ENCODE measurements around the gene FAM81A.
"Not testable (repeated sequence)": the region's sequence is repeated elsewhere in the genome, so short reads cannot be mapped to it uniquely, and the experiment has no call there.

Gene FAM81A

GRCh38 chr15:59420986-59421618 lies 16.9 kb upstream of the FAM81A start:
- no peak overlapping the region for H3K27ac ChIP-seq (replicated peaks)
- TF ChIP-seq POLR2AphosphoS5 (IDR thresholded peaks at IDR 0.05; ENCODE audit: low read depth) (no peak), REST (IDR thresholded peaks at IDR 0.05; ENCODE audit: insufficient replicate concordance, low read depth) (peak; percentile 91)
- H3K4me3 ChIP-seq (replicated peaks; ENCODE audit: insufficient read depth, low read length): no peak overlapping the region
- DNase-seq (ENCODE audit: low read depth in 1 of 2, low spot score in 1 of 2): no peak
- H3K27me3 ChIP-seq (ENCODE audit: insufficient read depth, poor library complexity, severe bottlenecking): peaks cover 4% of the 10 kb centered on the region

- TF ChIP-seq POLR2AphosphoS5 (IDR thresholded peaks at IDR 0.05; ENCODE audit: low read depth) (no peak), REST (IDR thresholded peaks at IDR 0.05; ENCODE audit: insufficient replicate concordance, low read depth) (no peak), SPI1 (IDR thresholded peaks at IDR 0.05; ENCODE audit: borderline replicate concordance, low read depth) (no peak), CTCF (IDR thresholded peaks at IDR 0.05; ENCODE audit: insufficient read depth, low read length) (no peak), GABPA (IDR thresholded peaks at IDR 0.05; ENCODE audit: low read depth) (no peak)
- Histone ChIP-seq H3K4me3 (replicated peaks; ENCODE audit: insufficient read depth, low read length) (no peak overlapping the region), H3K27ac (replicated peaks) (no peak overlapping the region), H3K27me3 (ENCODE audit: insufficient read depth, poor library complexity, severe bottlenecking) (peaks cover 2% of the 10 kb centered on the region)
- no peak for DNase-seq (ENCODE audit: low read depth in 1 of 2, low spot score in 1 of 2)
Measured at GRCh38 chr15:59424616-59425015, 13.4 kb upstream of the FAM81A start.

GRCh38 chr15:59428898-59429297 lies 9.1 kb upstream of the FAM81A start:
- not testable (repeated sequence) for DNase-seq (ENCODE audit: low read depth in 1 of 2, low spot score in 1 of 2); H3K27me3 ChIP-seq (ENCODE audit: insufficient read depth, poor library complexity, severe bottlenecking); H3K4me3 ChIP-seq (replicated peaks; ENCODE audit: insufficient read depth, low read length); H3K27ac ChIP-seq (replicated peaks)

- Histone ChIP-seq H3K27me3 (ENCODE audit: insufficient read depth, poor library complexity, severe bottlenecking) (peaks cover 16% of the 10 kb centered on the region), H3K27ac (replicated peaks) (no peak overlapping the region), H3K4me3 (replicated peaks; ENCODE audit: insufficient read depth, low read length) (no peak overlapping the region)
- TF ChIP-seq CTCF (IDR thresholded peaks at IDR 0.05; ENCODE audit: insufficient read depth, low read length) (no peak), GABPA (IDR thresholded peaks at IDR 0.05; ENCODE audit: low read depth) (no peak), SPI1 (IDR thresholded peaks at IDR 0.05; ENCODE audit: borderline replicate concordance, low read depth) (no peak), REST (IDR thresholded peaks at IDR 0.05; ENCODE audit: insufficient replicate concordance, low read depth) (no peak), POLR2AphosphoS5 (IDR thresholded peaks at IDR 0.05; ENCODE audit: low read depth) (no peak)
- DNase-seq (ENCODE audit: low read depth in 1 of 2, low spot score in 1 of 2): no peak
Measured at GRCh38 chr15:59432389-59432788, 5.6 kb upstream of the FAM81A start.

Data from HL-60 (cell line).